ENCODE data around the gene SPPL2C.

- TF ChIP-seq ELK1 (IDR thresholded peaks at IDR 0.05; ENCODE audit: low read depth, low read length): no peak
- TF ChIP-seq POLR2AphosphoS2 (IDR thresholded peaks at IDR 0.05; ENCODE audit: low read depth, low read length): no peak
- TF ChIP-seq RCOR1 (conservative IDR thresholded peaks at IDR 0.05; ENCODE audit: low read depth, low read length): no peak
- TF ChIP-seq NFYB (IDR thresholded peaks at IDR 0.05; ENCODE audit: insufficient read depth, low read depth, low read length): no peak
- TF ChIP-seq GABPA (IDR thresholded peaks at IDR 0.05; ENCODE audit: low read depth): no peak
- TF ChIP-seq CTCF (IDR thresholded peaks at IDR 0.05 in 2 of 3, conservative IDR thresholded peaks at IDR 0.05 in 1 of 3; ENCODE audit: control insufficient read depth in 2 of 3, extremely low read depth in 1 of 3, insufficient read depth in 1 of 3, low read depth in 3 of 3, low read length in 3 of 3): no peak
- TF ChIP-seq POU2F2 (IDR thresholded peaks at IDR 0.05; ENCODE audit: borderline replicate concordance, low read depth, low read length): no peak
- TF ChIP-seq NFIC (IDR thresholded peaks at IDR 0.05; ENCODE audit: low read depth, low read length): no peak
- TF ChIP-seq BRCA1 (IDR thresholded peaks at IDR 0.05; ENCODE audit: low read depth, low read length): no peak
- no peak for TF ChIP-seq IKZF1 (conservative IDR thresholded peaks at IDR 0.05)
Observed at GRCh38 chr17:45843722-45844121, 959 bp upstream of the SPPL2C start.
